ENCODE data around the gene MICAL2. TPM values are rescaled to one million over a fixed set of nuclear protein-coding genes. Genes with fewer than 3 reads are reported as not detected.

The MICAL2 gene
- total RNA-seq, 1 donor from 2014 or later = 104 TPM

- DNase-seq (ENCODE audit: low read depth) = no peak
- no peak overlapping the region for H3K4me3 ChIP-seq (ENCODE audit: low read depth, low read length)
- no peak for TF ChIP-seq CTCF (conservative IDR thresholded peaks at IDR 0.05; ENCODE audit: low read depth, low read length)
Measured at GRCh38 chr11:12219757-12220156, 109.4 kb downstream of the MICAL2 start.

GRCh38 chr11:12220305-12220704 lies 109.9 kb downstream of the MICAL2 start:
- H3K4me3 ChIP-seq (ENCODE audit: low read depth, low read length) = no peak overlapping the region
- DNase-seq (ENCODE audit: low read depth) = no peak
- TF ChIP-seq CTCF (conservative IDR thresholded peaks at IDR 0.05; ENCODE audit: low read depth, low read length) = no peak

- no peak for TF ChIP-seq CTCF (conservative IDR thresholded peaks at IDR 0.05; ENCODE audit: low read depth, low read length)
- H3K4me3 ChIP-seq (ENCODE audit: low read depth, low read length) = no peak overlapping the region
- no peak for DNase-seq (ENCODE audit: low read depth)
Measured at GRCh38 chr11:12221051-12221535, 110.7 kb downstream of the MICAL2 start.

- DNase-seq (ENCODE audit: low read depth) = no peak
- no peak overlapping the region for H3K4me3 ChIP-seq (ENCODE audit: low read depth, low read length)
- no peak for TF ChIP-seq CTCF (conservative IDR thresholded peaks at IDR 0.05; ENCODE audit: low read depth, low read length)
Measured at GRCh38 chr11:12222055-12222792, 111.8 kb downstream of the MICAL2 start.

- DNase-seq (ENCODE audit: low read depth) = no peak
- TF ChIP-seq CTCF (conservative IDR thresholded peaks at IDR 0.05; ENCODE audit: low read depth, low read length) = no peak
- H3K4me3 ChIP-seq (ENCODE audit: low read depth, low read length) = no peak overlapping the region
Measured at GRCh38 chr11:12223771-12224536, 113.6 kb downstream of the MICAL2 start.

- TF ChIP-seq CTCF (conservative IDR thresholded peaks at IDR 0.05; ENCODE audit: low read depth, low read length) = no peak
- no peak for DNase-seq (ENCODE audit: low read depth)
- H3K4me3 ChIP-seq (ENCODE audit: low read depth, low read length) = no peak overlapping the region
Measured at GRCh38 chr11:12224537-12224893, 114.1 kb downstream of the MICAL2 start.
